ENCODE data around the gene BRINP1. TPM values are rescaled to one million over a fixed set of nuclear protein-coding genes. Genes with fewer than 3 reads are reported as not detected.

The BRINP1 gene
- total RNA-seq, 2 donors from 2014 or later, result 1.8 to 4.3 TPM

DNA sequence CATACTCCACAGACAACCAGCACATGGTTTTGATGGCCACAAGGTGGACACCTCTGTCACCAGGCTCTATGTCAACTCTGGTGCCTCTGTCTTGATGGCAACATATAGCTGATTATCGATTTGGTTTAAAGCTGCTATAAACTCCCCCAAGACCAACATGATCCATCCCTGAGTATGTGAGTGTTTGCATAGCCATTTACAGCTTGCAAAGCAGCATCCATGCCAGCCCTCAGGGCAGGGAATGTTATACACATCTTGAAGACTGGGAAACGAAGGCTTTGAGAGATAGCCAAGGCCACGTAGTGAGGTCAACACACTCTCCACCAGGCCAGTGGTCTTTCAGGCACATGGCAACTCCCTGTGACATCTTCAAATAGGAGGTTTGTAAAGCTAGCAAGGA, 40.3 kb upstream of the BRINP1 start:
- no peak overlapping the region for H3K4me3 ChIP-seq
- no peaks in the 10 kb centered on the region for H3K27me3 ChIP-seq (replicated peaks; ENCODE audit: insufficient read depth)
- H3K4me1 ChIP-seq (ENCODE audit: control insufficient read depth in 1 of 2, low read depth in 2 of 2), result no peaks in the 10 kb centered on the region
- ATAC-seq (ENCODE audit: insufficient number of reproducible peaks, low FRiP score, low read depth) (no peak), DNase-seq (ENCODE audit: low spot score) (no peak)
- no peak overlapping the region for H3K27ac ChIP-seq
- H3K36me3 ChIP-seq, result no peaks in the 10 kb centered on the region
- H3K9me3 ChIP-seq, result no peaks in the 10 kb centered on the region
- TF ChIP-seq, protein P1, sequence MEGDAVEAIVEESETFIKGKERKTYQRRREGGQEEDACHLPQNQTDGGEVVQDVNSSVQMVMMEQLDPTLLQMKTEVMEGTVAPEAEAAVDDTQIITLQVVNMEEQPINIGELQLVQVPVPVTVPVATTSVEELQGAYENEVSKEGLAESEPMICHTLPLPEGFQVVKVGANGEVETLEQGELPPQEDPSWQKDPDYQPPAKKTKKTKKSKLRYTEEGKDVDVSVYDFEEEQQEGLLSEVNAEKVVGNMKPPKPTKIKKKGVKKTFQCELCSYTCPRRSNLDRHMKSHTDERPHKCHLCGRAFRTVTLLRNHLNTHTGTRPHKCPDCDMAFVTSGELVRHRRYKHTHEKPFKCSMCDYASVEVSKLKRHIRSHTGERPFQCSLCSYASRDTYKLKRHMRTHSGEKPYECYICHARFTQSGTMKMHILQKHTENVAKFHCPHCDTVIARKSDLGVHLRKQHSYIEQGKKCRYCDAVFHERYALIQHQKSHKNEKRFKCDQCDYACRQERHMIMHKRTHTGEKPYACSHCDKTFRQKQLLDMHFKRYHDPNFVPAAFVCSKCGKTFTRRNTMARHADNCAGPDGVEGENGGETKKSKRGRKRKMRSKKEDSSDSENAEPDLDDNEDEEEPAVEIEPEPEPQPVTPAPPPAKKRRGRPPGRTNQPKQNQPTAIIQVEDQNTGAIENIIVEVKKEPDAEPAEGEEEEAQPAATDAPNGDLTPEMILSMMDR (IDR thresholded peaks at IDR 0.05), result no peak

DNA sequence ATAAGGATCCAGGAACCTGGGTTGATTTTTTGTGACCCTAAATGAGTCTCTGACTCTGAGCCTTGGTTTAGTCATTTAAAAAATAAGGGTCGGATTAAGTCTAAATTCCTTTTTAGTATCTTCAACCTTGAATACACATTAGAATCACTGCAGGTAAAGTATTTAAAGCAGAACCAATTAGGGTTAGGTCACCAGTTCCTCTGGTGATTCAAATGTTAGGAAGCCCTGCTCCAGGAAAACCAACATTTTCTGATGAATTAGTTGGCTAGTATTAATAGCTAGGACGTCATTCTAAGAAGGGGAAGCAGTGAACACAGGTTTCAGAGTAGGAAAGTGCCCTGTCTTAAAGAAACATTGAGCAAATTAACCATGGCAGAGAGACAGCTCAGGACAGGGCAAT, 31.4 kb upstream of the BRINP1 start:
- no peaks in the 10 kb centered on the region for H3K9me3 ChIP-seq
- no peak overlapping the region for H3K27ac ChIP-seq
- DNase-seq (ENCODE audit: low spot score) (no peak), ATAC-seq (ENCODE audit: insufficient number of reproducible peaks, low FRiP score, low read depth) (no peak)
- no peaks in the 10 kb centered on the region for H3K27me3 ChIP-seq (replicated peaks; ENCODE audit: insufficient read depth)
- H3K4me3 ChIP-seq, result no peak overlapping the region
- no peaks in the 10 kb centered on the region for H3K36me3 ChIP-seq
- no peaks in the 10 kb centered on the region for H3K4me1 ChIP-seq (ENCODE audit: control insufficient read depth in 1 of 2, low read depth in 2 of 2)
- TF ChIP-seq, protein P1 (IDR thresholded peaks at IDR 0.05), result no peak

DNA sequence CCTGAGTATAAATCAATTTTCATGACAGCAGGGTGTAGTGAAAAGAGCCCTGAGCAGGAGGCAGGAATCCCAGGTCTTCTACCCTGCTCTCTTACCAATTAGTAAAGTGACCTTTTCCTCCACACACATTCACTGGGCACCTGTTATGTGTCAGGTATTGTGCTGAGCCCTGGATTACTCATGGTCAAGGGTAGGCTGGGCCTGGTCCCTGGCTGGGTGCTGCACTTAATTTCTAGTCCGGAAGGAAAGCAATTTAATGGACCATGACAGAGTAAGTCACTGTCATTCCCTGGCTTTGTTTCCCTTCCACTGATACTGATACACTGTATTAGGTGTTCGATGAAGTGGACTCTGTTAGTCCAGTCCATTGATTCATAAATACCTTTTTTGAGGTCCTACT, 29.1 kb upstream of the BRINP1 start:
- H3K9me3 ChIP-seq, result no peaks in the 10 kb centered on the region
- H3K27ac ChIP-seq, result no peak overlapping the region
- no peaks in the 10 kb centered on the region for H3K36me3 ChIP-seq
- H3K4me1 ChIP-seq (ENCODE audit: control insufficient read depth in 1 of 2, low read depth in 2 of 2), result no peaks in the 10 kb centered on the region
- TF ChIP-seq, protein P1 (IDR thresholded peaks at IDR 0.05), result no peak
- H3K4me3 ChIP-seq, result no peak overlapping the region
- ATAC-seq (ENCODE audit: insufficient number of reproducible peaks, low FRiP score, low read depth) (no peak), DNase-seq (ENCODE audit: low spot score) (no peak)
- H3K27me3 ChIP-seq (replicated peaks; ENCODE audit: insufficient read depth), result no peaks in the 10 kb centered on the region

DNA sequence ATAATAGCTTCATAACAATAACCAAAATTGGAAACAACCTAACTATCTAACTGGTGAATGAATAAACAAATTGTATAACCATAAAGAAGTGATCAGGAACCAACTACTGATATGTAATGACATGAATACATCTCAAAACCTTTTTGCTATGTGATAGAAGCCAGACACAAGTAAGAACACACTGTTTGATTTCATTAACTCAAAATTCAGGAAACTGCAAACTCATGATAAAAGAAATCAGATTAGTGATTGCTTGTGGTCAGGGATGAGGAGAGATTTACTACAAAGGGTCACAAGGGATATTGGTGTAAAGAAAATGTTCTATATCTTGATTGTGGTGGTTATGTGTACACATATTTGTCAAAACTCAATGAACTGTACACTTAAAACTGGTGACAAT, 22.6 kb upstream of the BRINP1 start:
- TF ChIP-seq, protein P1 (IDR thresholded peaks at IDR 0.05), result no peak
- DNase-seq (ENCODE audit: low spot score), result no peak
- Histone ChIP-seq H3K4me1 (ENCODE audit: control insufficient read depth in 1 of 2, low read depth in 2 of 2) (no peaks in the 10 kb centered on the region), H3K4me3 (no peak overlapping the region), H3K9me3 (no peaks in the 10 kb centered on the region), H3K27ac (no peak overlapping the region), H3K36me3 (no peaks in the 10 kb centered on the region), H3K27me3 (replicated peaks; ENCODE audit: insufficient read depth) (no peaks in the 10 kb centered on the region)
- no peak for ATAC-seq (ENCODE audit: insufficient number of reproducible peaks, low FRiP score, low read depth)

DNA sequence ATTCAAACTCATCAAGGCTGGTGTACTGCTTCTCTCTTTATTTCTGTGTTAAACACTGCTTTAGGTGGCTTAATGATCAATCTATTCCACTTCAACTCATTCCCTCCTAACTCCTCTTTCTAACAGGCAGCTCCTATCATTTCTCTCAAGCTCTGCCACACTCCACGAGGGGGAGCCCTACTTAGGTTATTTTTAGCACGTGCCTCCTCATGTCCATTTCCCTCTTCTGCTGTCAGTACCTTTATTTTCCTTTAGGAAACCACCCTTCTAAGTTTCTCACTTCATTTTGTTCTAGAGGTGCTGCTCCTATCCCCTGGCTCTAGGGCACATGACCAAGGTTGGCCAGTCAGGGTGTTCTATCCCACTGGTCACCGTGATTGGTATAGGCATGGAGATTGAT, 6.7 kb upstream of the BRINP1 start:
- no peaks in the 10 kb centered on the region for H3K9me3 ChIP-seq
- H3K27me3 ChIP-seq (replicated peaks; ENCODE audit: insufficient read depth), result no peaks in the 10 kb centered on the region
- no peak overlapping the region for H3K27ac ChIP-seq
- no peak overlapping the region for H3K4me3 ChIP-seq
- no peaks in the 10 kb centered on the region for H3K4me1 ChIP-seq (ENCODE audit: control insufficient read depth in 1 of 2, low read depth in 2 of 2)
- no peaks in the 10 kb centered on the region for H3K36me3 ChIP-seq
- ATAC-seq (ENCODE audit: insufficient number of reproducible peaks, low FRiP score, low read depth) (no peak), DNase-seq (ENCODE audit: low spot score) (no peak)
- TF ChIP-seq, protein P1 (IDR thresholded peaks at IDR 0.05), result no peak

Data from thoracic aorta (tissue), 2 donors.